Liver (tissue), 9 donors: ENCODE data around the gene CLDN6. TPM values are rescaled to one million over a fixed set of nuclear protein-coding genes. Genes with fewer than 3 reads are reported as not detected.

Experiments used
- DNase-seq: peaks from one replicate; pipeline ENCODE4 v3.0.0-alpha.2; 2017; ENCODE audit warnings: low spot score
- H3K27ac ChIP-seq, 2 donors: one replicate each; pipeline ENCODE4 v1.7.0; 2013; ENCODE audit warnings: inconsistent platforms in 2 of 2, low read length in 2 of 2, control low read depth in 1 of 2, low read depth in 1 of 2, mild to moderate bottlenecking in 1 of 2
- H3K27me3 ChIP-seq, 4 donors: one replicate each; pipeline versions ENCODE4 v1.6.1 to v1.7.0; 2013; ENCODE audit warnings: low read length in 3 of 4, inconsistent platforms in 1 of 4, mild to moderate bottlenecking in 1 of 4, moderate library complexity in 1 of 4; ENCODE audit not compliant: control insufficient read depth in 4 of 4, insufficient read depth in 4 of 4
- H3K36me3 ChIP-seq, 4 donors: one replicate each; pipeline versions ENCODE4 v1.6.1 to v1.7.0; 2013; ENCODE audit warnings: low read length in 3 of 4, mild to moderate bottlenecking in 3 of 4, low read depth in 1 of 4, moderate library complexity in 1 of 4; ENCODE audit not compliant: control insufficient read depth in 4 of 4, insufficient read depth in 3 of 4
- H3K4me1 ChIP-seq, 4 donors: one replicate each; pipeline versions ENCODE4 v1.6.1 to v1.7.0; 2013; ENCODE audit warnings: low read length in 3 of 4, mild to moderate bottlenecking in 3 of 4, moderate library complexity in 1 of 4; ENCODE audit not compliant: control insufficient read depth in 4 of 4, insufficient read depth in 4 of 4
- H3K4me3 ChIP-seq, 3 donors: one replicate each; pipeline versions ENCODE4 v1.6.1 to v1.7.0; 2013; ENCODE audit warnings: low read length in 3 of 3, control low read depth in 1 of 3, low read depth in 1 of 3, mild to moderate bottlenecking in 1 of 3
- H3K9ac ChIP-seq, 2 donors: one replicate each; pipeline ENCODE4 v1.7.0; 2013; ENCODE audit warnings: low read length in 2 of 2, mild to moderate bottlenecking in 2 of 2, moderate library complexity in 2 of 2, control low read depth in 1 of 2, low read depth in 1 of 2
- H3K9me3 ChIP-seq, 4 donors: one replicate each; pipeline versions ENCODE4 v1.6.1 to v1.7.0; 2013; ENCODE audit warnings: low read length in 3 of 4; ENCODE audit not compliant: control insufficient read depth in 4 of 4
- EGR1 ChIP-seq, 2 donors: IDR thresholded peaks; 2 replicates each; pipeline ENCODE4 v1.6.1; 2016 to 2018; ENCODE audit warnings: antibody characterized with exemption in 2 of 2, low read depth in 2 of 2
- FOXA1 ChIP-seq: IDR thresholded peaks from 2 replicates; pipeline ENCODE4 v1.6.1; 2016; ENCODE audit warnings: antibody characterized with exemption
- FOXA2 ChIP-seq: IDR thresholded peaks from 2 replicates; pipeline ENCODE4 v1.6.1; 2016; ENCODE audit warnings: antibody characterized with exemption
- GABPA ChIP-seq, 2 donors: IDR thresholded peaks in 1 of 2; conservative IDR thresholded peaks in 1 of 2; 2 replicates each; pipeline ENCODE4 v1.6.1; 2016; ENCODE audit warnings: antibody characterized with exemption in 2 of 2, mild to moderate bottlenecking in 1 of 2, moderate library complexity in 1 of 2
- HNF4A ChIP-seq, 2 donors: conservative IDR thresholded peaks; 2 replicates each; pipeline ENCODE4 v1.6.1; 2016; ENCODE audit warnings: antibody characterized with exemption in 2 of 2, mild to moderate bottlenecking in 2 of 2
- HNF4G ChIP-seq: IDR thresholded peaks from 2 replicates; pipeline ENCODE4 v1.6.1; 2016; ENCODE audit warnings: antibody characterized with exemption
- JUND ChIP-seq, 2 donors: IDR thresholded peaks; 2 replicates each; pipeline ENCODE4 v1.6.1; 2016; ENCODE audit warnings: antibody characterized with exemption in 2 of 2
- NR2F2 ChIP-seq: IDR thresholded peaks from 2 replicates; pipeline ENCODE4 v1.6.1; 2016; ENCODE audit warnings: antibody characterized with exemption
- RAD21 ChIP-seq, 2 donors: IDR thresholded peaks; 2 replicates each; pipeline ENCODE4 v1.6.1; 2016; ENCODE audit warnings: antibody characterized with exemption in 2 of 2, mild to moderate bottlenecking in 2 of 2
- RXRA ChIP-seq, 2 donors: IDR thresholded peaks; 2 replicates each; pipeline ENCODE4 v1.6.1; 2017 to 2018; ENCODE audit warnings: antibody characterized with exemption in 2 of 2, mild to moderate bottlenecking in 1 of 2
- SP1 ChIP-seq: IDR thresholded peaks from 2 replicates; pipeline ENCODE4 v1.6.1; 2018; ENCODE audit warnings: antibody characterized with exemption, mild to moderate bottlenecking
- TAF1 ChIP-seq: conservative IDR thresholded peaks from 2 replicates; pipeline ENCODE4 v1.6.1; 2016; ENCODE audit warnings: antibody characterized with exemption, mild to moderate bottlenecking
- YY1 ChIP-seq: IDR thresholded peaks from 2 replicates; pipeline ENCODE4 v1.6.1; 2016; ENCODE audit warnings: antibody characterized with exemption, mild to moderate bottlenecking
- ZBTB33 ChIP-seq: IDR thresholded peaks from 2 replicates; pipeline ENCODE4 v1.6.1; 2016; ENCODE audit warnings: antibody characterized with exemption
- WGBS: extraction: QIAGEN DNeasy Blood & Tissue Kit; methylation state at CpG from one replicate; pipeline ENCODE4 v1.1.7; 2013; 5-methylcytosine and 5-hydroxymethylcytosine counted together
- polyA plus RNA-seq, 2 donors: library from polyadenylated mRNA; stranded (reverse) in 1 of 2; unstranded in 1 of 2; fragments of 200-250 nt in 1 of 2; fragments of >200 nt in 1 of 2; fragmentation: Nextera tagmentation in 1 of 2; extraction: Ambion mirVana in 1 of 2; gene quantifications; one replicate each; pipeline versions ENCODE4 v1.2.1 to v1.2.3, GENCODE V29; 2013 to 2015
- total RNA-seq, 2 donors: library from RNA; depleted of rRNA; stranded (reverse); fragments of >200 nt; gene quantifications; one replicate each; pipeline ENCODE4 v1.2.3, GENCODE V29; 2014
- TF ChIP-seq, protein P1 (sequence below): IDR thresholded peaks from 2 replicates; pipeline ENCODE4 v1.6.1; 2016; ENCODE audit warnings: antibody characterized with exemption, mild to moderate bottlenecking
- TF ChIP-seq, protein P2 (sequence below): IDR thresholded peaks from 2 replicates; pipeline ENCODE4 v1.6.1; 2016; ENCODE audit warnings: antibody characterized with exemption
- TF ChIP-seq, protein P3 (sequence below): fragments of 150-350 bp; IDR thresholded peaks from 2 replicates; pipeline ENCODE4 v1.5.1; 2017; ENCODE audit warnings: improper control_type of control experiment, low read depth, low read length; ENCODE audit not compliant: missing input control
- TF ChIP-seq, protein P4 (sequence below): IDR thresholded peaks from 2 replicates; pipeline ENCODE4 v1.6.1; 2016; ENCODE audit warnings: antibody characterized with exemption
- donor health status: healthy.
- donor health status: healthy.
- donor health status: healthy.
- donor health status: healthy.
- donor health status: healthy.

The CLDN6 gene
- total and polyA plus RNA-seq, 4 donors = 0.75 TPM; not detected in 3

- TF ChIP-seq GABPA (IDR thresholded peaks at IDR 0.05 in 1 of 2, conservative IDR thresholded peaks at IDR 0.05 in 1 of 2) (no peak), FOXA1 (peak; percentile 51), JUND (IDR thresholded peaks at IDR 0.05) (no peak), YY1 (peak; percentile 83), EGR1 (IDR thresholded peaks at IDR 0.05; ENCODE audit: low read depth in 2 of 2) (no peak), RAD21 (IDR thresholded peaks at IDR 0.05) (no peak)
- TF ChIP-seq, protein P1, sequence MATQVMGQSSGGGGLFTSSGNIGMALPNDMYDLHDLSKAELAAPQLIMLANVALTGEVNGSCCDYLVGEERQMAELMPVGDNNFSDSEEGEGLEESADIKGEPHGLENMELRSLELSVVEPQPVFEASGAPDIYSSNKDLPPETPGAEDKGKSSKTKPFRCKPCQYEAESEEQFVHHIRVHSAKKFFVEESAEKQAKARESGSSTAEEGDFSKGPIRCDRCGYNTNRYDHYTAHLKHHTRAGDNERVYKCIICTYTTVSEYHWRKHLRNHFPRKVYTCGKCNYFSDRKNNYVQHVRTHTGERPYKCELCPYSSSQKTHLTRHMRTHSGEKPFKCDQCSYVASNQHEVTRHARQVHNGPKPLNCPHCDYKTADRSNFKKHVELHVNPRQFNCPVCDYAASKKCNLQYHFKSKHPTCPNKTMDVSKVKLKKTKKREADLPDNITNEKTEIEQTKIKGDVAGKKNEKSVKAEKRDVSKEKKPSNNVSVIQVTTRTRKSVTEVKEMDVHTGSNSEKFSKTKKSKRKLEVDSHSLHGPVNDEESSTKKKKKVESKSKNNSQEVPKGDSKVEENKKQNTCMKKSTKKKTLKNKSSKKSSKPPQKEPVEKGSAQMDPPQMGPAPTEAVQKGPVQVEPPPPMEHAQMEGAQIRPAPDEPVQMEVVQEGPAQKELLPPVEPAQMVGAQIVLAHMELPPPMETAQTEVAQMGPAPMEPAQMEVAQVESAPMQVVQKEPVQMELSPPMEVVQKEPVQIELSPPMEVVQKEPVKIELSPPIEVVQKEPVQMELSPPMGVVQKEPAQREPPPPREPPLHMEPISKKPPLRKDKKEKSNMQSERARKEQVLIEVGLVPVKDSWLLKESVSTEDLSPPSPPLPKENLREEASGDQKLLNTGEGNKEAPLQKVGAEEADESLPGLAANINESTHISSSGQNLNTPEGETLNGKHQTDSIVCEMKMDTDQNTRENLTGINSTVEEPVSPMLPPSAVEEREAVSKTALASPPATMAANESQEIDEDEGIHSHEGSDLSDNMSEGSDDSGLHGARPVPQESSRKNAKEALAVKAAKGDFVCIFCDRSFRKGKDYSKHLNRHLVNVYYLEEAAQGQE = no peak
Measured at GRCh38 chr16:2977440-2977839, 40.5 kb downstream of the CLDN6 start (continued).

DNA sequence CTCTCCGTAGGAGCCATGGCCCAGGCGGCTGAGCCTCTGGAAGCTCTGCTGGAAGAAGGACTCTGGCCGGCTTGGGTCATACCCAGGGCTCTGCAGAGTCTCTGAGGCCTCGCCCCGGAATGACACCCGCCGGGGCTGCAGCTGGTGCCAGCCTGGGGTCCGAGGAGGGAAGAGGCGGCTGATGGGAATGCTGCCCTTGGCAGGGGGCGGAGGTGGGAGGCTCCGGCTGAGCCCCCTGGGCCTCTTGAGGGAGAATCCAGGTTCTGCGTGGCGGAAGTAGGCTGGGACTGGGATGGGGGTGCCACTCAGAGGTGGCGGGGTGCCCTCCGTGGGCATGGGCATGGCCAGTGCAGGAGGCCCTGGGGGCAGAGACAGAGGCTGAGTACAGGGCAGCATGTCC lies 41.3 kb downstream of the CLDN6 start:
- WGBS = 96% methylated on average over 15 of the region's 15 CpGs
- no peak for TF ChIP-seq ZBTB33
- TF ChIP-seq, protein P2, sequence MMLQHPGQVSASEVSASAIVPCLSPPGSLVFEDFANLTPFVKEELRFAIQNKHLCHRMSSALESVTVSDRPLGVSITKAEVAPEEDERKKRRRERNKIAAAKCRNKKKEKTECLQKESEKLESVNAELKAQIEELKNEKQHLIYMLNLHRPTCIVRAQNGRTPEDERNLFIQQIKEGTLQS = no peak
- Histone ChIP-seq H3K27me3 (peaks cover 0 to 2% (median 0%) of the 10 kb centered on the region in 4 donors), H3K27ac (no peak overlapping the region), H3K36me3 (no peaks in the 10 kb centered on the region), H3K4me3 (no peak overlapping the region), H3K4me1 (peaks cover 8 to 25% (median 14%) of the 10 kb centered on the region in 4 donors), H3K9me3 (no peaks in the 10 kb centered on the region), H3K9ac (no peak overlapping the region)
- DNase-seq = no peak

DNA sequence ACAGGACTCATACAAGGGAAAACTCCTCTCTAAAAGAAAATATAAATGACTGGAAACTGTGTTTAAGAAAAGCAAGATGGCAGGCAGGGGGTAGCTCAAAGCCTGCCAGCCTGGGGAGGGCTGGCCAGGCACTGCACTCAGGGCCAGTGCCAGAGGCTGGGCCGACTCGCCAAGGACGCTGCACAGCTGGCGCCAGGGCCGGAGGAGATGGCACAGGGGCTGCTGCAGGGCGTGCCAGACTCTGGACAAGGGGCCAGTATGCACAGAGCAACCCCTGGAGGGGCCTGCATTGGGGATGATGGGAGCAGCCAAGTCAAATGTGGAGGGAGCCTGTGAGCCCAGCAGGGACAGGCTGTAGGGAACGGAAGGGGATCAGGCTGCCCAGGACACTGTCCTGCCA lies 41.8 kb downstream of the CLDN6 start:
- Histone ChIP-seq H3K9me3 (no peaks in the 10 kb centered on the region), H3K4me3 (no peak overlapping the region), H3K27me3 (peaks cover 0 to 2% (median 0%) of the 10 kb centered on the region in 4 donors), H3K36me3 (no peaks in the 10 kb centered on the region), H3K9ac (no peak overlapping the region), H3K4me1 (peaks cover 8 to 22% (median 14%) of the 10 kb centered on the region in 4 donors), H3K27ac (no peak overlapping the region)
- DNase-seq = no peak
- 93% methylated on average over 7 of the region's 7 CpGs for WGBS
- TF ChIP-seq SP1 (no peak), HNF4G (no peak), TAF1 (no peak), RXRA (IDR thresholded peaks at IDR 0.05) (no peak), RAD21 (IDR thresholded peaks at IDR 0.05) (no peak), JUND (IDR thresholded peaks at IDR 0.05) (no peak), GABPA (IDR thresholded peaks at IDR 0.05 in 1 of 2, conservative IDR thresholded peaks at IDR 0.05 in 1 of 2) (no peak), FOXA1 (no peak), FOXA2 (no peak), NR2F2 (no peak), HNF4A (conservative IDR thresholded peaks at IDR 0.05) (no peak), EGR1 (IDR thresholded peaks at IDR 0.05; ENCODE audit: low read depth in 2 of 2) (no peak), YY1 (no peak)
- TF ChIP-seq, protein P3, sequence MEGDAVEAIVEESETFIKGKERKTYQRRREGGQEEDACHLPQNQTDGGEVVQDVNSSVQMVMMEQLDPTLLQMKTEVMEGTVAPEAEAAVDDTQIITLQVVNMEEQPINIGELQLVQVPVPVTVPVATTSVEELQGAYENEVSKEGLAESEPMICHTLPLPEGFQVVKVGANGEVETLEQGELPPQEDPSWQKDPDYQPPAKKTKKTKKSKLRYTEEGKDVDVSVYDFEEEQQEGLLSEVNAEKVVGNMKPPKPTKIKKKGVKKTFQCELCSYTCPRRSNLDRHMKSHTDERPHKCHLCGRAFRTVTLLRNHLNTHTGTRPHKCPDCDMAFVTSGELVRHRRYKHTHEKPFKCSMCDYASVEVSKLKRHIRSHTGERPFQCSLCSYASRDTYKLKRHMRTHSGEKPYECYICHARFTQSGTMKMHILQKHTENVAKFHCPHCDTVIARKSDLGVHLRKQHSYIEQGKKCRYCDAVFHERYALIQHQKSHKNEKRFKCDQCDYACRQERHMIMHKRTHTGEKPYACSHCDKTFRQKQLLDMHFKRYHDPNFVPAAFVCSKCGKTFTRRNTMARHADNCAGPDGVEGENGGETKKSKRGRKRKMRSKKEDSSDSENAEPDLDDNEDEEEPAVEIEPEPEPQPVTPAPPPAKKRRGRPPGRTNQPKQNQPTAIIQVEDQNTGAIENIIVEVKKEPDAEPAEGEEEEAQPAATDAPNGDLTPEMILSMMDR = no peak
- TF ChIP-seq, protein P4, sequence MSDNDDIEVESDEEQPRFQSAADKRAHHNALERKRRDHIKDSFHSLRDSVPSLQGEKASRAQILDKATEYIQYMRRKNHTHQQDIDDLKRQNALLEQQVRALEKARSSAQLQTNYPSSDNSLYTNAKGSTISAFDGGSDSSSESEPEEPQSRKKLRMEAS = no peak
- TF ChIP-seq, protein P2 = no peak
- TF ChIP-seq, protein P1 = no peak
